OCI-LY1 (cell line): ENCODE measurements around the gene EZH2.

ENCODE experiments used
- CTCF ChIP-seq: fragments of 200-600 bp; sonication (generic), shearing (Covaris generic); IDR thresholded peaks from 2 replicates; pipeline ENCODE4 v1.5.1; 2017; ENCODE audit warnings: mild to moderate bottlenecking, antibody characterized with exemption, low read length, moderate library complexity, mixed read lengths
- EZH2 ChIP-seq: fragments of 200-600 bp; sonication (generic), shearing (Covaris generic); IDR thresholded peaks from 2 replicates; pipeline ENCODE4 v1.8.0; 2017; ENCODE audit warnings: borderline replicate concordance, mixed run types, mild to moderate bottlenecking, antibody characterized with exemption, low read length, moderate library complexity, mixed read lengths

GRCh38 chr7:148927123-148928045 lies 43.3 kb upstream of the EZH2 start:
- no peak for TF ChIP-seq CTCF
- TF ChIP-seq EZH2 = no peak
